IPS-NIHi11 (cell line): ENCODE measurements around the gene PPP1R37.

Experiments
- DNase-seq: peaks from one replicate; pipeline ENCODE4 v3.0.0; 2012; ENCODE audit warnings: mixed read lengths, low spot score

PPP1R37 gene

DNA sequence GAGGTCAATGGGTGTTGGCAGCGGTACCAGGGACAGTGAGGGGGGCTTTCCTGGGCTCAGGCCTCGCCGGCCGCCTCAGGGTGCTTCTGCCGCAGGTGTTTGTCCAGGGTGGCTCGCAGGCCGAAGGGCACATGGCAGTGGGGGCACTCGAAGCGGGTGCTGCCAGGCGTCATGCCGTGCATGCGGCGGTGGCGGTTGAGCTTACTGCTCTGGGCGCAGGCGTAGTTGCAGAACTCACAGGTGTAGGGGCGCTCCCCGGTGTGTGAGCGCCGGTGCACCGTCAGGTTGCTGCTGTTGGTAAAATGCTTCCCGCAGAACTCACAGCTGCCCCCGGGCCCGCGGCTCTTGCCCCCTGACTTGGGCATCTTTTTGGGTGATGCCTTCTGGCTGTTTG is 21.4 kb upstream of the PPP1R37 start:
- no peak for DNase-seq

DNA sequence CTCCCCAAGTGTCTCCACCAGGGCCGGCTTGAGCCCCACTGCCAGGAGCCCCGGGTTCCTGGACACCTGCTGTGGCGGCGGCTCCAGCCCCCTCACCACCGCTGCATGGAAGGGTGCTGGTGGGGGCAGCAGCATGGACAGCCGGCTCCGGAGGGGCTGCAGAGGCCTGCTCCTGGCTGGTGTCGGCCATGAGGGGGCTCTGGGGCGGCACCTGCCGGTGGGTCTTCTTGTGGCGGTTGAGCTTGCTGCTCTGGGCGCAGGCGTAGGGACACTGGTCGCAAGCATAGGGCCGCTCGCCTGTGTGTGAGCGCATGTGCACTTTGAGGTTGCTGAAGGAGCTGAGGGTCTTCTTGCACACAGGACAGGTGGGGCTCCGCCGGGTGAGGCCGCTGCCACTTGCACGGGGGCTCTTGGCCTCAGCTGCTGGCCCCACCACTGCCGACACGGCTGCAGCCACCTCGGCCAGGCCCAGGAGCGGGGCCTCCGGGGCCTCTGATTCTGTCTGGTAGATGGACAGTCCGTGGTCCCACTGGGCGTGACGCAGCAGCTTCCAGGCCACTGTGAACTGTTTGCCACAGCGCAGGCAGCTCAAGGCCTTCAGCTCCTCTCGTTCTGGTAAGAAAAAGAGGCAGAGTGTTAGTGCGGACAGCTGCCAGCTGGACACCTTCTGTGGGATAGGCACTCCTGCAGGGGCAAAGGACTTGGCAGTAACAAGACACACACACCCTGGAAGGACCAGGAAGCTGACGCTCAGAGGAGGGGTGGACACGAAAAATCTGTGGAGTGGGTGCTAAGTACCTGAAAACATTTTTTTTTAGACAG is 20.8 kb upstream of the PPP1R37 start:
- DNase-seq, result peak; percentile 40

DNA sequence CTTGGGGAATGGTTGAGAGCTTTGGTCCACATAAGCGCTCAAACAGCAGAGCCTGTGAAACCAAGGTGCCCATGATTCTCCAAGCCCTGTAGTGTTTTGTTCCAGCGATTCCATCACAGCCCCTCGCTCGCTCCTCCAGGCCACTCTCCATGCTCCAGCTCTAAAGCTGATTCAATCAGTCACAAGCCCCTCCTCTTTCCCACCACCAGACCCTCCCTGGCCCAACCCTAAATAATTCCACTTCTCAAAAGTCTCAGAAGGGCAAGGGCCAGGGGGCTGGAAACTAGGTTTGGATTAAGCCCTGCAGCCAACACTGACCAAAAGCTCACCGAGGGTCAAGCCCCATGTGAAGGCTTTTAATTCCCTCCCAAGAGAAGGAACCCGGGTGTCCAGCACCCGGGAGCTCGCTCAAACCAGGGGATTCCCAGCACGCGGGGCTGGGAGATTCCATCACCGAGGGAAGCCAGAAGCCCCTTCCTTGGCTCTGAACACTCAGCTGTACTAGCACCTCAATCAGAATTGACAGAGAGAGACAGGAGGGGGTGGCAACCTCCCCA is 18.2 kb upstream of the PPP1R37 start:
- DNase-seq, result peak; percentile 44

DNA sequence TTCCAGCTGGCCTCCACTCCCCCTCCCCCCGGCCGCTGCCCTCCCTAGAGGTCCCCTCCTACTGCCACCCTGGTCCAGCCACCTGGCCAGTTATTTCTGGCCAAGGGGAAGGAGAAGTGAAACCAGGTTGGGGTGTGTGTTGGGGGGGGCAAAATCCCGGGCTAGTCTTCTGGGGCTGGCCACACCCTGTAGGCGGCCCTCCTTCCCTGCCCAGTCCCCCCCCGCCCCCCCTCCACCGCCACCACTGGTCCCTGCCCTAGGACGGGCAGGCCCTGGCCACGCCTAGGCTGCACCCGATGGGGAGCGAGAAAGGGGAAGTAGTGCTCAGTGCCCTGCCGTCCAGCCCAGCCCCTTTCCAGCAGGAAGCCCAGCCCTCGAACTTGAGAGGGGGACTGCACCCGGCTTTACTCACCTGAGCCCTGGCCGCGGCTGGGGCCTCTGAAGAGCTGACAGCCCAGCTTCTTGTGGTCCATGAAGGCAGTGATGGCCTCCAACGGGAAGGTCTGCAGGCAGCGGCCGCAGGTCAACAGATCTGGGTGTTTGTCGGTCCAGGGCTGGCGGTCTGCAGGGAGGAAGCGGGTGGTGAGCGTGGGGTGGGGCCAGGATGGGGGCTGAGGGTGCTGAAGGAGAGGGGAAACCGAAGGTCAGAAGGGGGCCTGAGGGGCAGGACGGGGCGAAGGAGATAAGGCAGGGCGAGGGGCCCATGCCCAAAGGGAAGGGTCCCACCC is 17.5 kb upstream of the PPP1R37 start:
- DNase-seq, result peak; percentile 81

DNA sequence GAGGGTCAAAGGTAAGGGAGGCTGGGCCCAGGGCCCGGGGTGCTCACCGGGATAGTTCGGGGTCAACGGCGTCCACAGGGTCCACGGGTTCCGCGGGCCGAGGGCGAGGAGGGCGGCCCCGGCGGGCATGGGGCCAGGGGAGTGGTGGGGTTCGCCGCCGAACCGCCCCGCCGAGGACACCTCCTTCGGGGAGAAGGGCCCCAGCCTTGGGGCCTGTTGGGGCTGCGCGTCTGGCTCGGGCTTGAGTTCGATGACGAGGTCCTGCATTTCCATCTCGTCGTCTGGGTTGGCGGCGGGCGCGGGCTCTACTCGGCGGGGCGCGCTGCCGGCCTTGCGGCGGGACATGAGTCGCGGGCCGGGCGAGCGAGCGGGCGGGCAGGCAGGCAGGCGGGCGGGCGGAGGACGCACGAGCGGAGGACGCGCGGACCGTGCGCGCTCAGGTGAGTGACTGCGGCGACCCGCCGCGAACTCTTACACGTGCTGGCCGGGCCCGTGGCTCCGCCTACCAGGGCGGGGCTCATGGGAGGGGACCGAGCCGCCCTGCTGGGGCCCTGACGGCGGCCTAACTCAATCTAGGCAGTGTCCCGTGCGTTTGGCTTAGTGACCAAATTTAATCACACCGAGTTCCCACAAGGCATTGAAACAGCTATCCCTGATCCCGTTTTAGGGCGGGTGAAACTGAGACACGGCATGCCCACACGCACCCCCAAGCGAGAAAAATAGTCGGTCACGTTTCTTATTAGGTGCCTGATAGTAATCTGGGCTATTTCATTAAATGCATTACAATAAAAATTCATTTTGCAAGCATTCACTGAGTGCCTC is 16.7 kb upstream of the PPP1R37 start, which contains the start of gene ZNF296:
TSS of gene ZNF296 (minus strand) at position 450 of the 822 bp plus-strand sequence. CDS start at position 345, 105 bp downstream.
- DNase-seq, result peak; percentile 87

DNA sequence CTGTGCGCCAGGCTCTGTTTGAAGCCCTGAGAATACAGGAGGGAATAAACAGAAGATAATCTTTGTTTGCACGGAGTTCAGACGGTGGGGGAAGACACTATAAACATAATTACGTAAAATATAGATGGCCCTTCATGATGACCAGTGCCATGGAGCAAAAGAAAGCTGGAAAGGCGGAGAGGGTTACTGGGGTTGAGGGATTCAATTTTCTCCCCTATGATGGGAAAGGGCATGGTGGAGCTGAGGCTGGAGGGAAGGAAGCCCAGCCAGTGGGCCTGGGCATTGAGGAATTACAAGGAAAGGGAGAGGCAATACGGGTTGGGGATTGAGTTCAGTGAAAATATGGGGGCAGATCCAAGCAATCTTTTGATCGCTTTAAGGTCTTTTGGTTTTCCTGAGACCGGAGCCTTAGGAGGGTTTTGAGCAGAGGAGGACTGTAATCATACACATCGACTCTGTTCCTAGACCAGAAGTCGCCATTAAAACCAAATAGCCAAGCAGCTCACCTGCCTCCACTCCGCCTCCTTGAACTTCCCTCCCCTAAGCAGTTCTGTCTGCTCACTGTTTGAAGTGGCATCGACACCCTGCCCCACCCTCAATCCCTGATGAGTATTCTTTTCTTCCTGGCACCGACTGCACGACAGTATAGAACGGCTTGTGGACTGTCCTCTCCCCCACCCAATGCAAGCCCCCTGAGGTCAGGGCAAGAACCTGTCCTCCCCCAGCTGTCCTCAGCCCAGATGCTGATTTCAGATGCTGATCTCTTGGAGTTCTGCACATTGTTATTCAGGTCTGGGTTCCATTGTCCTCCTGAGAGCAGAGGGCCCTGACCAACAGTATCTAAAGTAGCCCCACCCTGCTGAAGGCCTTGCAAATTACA is 15.9 kb upstream of the PPP1R37 start:
- DNase-seq, result no peak

DNA sequence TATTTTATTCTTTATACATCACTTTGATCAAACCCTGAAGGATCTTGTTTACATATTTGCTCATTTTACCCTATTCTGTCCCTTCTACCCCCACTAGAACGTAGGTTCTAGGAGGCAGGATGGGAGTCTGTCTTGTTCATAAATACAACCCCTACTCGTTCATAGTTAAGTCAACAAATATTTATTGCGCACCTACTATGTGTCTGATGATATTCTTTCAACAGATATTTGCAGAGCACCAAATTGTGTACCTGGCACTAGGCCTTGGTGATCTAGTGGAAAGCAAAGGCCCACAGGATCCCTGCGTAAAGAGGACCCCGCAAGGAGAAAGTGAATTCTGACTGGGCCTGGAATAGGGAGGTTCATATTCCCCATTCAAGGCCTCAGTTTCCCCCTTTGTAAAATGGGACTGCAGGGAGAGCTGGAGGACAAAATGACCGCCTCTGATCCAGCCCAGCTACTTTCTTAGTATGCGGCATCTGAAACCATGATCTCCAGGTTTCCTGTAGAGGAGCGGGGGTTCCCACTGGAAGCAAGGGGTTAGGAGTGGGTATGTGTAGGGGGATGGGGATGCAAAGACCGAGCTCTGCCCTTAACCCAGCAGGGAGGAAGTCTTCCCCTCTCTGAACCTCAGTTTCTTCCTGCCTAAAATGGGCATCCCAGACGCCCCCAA is 14.5 kb upstream of the PPP1R37 start:
- no peak for DNase-seq

DNA sequence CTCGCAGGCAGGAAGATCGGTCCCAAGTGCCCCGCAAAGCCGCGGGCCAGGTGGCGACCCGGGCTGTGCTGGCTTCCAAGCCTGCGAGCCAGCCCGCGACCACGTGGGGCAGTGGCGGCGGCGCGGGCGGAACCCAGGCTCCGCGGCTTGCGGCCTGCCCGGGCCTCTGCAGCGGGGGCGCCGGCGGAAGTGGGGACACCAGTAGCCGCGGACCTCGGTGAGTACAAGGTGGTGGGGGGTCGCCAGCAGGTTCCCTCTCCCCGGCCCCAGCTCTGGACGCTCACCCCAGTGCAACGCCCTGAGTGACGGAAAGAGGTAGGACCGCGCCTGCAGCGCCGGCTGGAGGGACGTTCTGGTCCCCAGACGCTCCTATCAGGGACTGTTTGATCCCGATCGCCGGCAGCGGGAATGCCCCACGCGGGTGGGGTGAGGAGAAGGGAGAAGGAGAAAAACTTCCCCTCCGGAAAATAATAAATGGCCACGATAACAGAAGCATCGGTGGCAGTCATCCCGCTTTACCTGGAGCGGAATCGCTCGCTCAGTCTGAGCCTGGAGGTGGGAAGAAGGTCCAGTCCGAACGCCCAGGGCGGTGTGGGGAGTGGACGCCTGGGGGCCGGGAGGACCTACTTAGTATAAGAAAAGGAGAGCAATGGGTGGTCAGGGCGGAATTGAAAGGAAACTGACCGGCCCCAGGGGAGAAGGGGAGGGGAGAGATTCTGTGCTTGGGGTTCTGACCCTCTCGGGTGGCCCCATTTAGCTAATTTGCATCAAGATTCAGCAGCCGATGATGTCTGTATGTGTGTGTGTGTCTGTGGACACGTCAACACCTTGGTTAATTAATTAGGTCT is 13.7 kb upstream of the PPP1R37 start, which contains the start of gene GEMIN7:
TSS of gene GEMIN7 (plus strand) at position 198 of the 848 bp plus-strand sequence. CDS start 10,855 bp downstream, outside the sequence.
- DNase-seq, result peak; percentile 83

DNA sequence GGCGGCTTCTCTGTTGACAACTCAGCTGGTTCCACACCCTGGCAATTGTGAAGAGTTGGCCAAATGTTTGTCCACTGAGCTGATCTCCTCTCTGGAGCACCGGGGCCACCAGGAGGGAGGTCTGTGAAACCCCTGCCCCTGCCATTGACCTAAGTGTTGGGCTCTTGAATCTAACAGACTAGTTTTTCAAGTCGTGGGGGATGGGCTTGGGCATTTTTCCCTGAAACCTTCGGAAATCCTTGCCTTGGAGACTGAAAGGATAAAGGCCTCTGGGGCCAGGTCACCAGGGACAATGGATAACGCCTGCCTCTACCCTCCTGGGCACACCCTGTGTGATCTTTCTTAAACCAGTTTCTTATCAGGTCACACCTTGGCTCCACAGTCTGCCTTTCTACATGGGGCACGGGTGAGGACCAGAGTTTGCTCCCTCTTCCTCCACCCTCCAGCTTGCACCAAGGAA is 13.0 kb upstream of the PPP1R37 start:
- DNase-seq, result no peak

DNA sequence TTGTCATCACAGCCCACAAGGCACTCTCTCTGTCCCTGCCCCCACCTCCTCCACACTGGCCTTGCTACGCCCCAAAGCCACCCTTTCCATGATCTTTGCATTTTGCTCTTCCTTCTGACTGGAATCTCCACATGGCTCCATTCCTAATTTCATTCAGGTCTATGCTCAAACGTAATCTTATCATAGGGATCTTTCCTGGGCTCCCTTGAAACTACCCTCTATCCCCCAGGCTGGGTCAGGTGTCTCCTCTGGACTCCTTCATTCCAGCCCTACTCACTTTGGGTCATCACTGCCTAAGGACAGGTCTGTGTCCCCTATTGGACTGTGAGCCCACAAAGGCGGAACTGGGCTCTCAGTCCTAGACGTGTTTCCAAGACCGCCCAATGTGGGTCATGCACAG is 10.8 kb upstream of the PPP1R37 start:
- no peak for DNase-seq

DNA sequence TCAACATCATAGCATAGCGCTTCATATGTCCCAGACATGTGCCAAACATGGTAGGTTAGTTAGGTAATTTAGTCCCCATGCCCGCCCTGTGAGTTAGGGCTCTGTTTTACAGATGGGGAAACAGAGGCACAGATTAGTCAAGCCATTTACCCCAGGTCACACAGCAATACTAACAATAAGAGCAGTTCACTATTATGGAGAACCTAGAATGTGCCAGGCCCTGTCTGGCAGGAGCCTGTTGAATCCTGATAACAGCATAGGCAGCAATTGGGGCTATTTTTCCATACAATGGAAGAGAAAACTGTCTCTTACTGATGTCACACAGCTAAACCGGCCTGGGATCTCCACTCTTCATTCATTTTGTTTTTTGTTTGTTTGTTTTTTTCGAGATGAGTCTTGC is 6.5 kb upstream of the PPP1R37 start:
- DNase-seq, result no peak

DNA sequence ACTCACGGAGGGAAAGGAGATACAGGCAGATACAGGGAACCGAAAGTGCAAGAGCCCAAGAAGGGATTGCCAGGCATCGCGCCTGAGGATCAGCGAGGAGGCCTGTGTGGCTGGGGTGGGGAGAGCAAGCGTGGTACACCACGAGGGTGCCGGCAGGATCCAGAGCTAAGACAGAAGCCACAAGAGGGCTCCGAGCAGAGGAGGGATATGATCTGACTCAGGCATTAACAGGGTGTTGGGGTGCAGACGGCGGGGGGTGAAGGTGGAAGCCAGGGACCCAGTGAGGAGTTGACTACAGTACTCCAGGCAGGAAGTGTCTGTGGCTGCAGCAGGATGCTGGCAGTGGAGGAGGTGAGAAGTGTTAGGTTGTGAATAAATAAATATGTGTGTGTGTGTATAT is 5.4 kb upstream of the PPP1R37 start:
- DNase-seq, result no peak

DNA sequence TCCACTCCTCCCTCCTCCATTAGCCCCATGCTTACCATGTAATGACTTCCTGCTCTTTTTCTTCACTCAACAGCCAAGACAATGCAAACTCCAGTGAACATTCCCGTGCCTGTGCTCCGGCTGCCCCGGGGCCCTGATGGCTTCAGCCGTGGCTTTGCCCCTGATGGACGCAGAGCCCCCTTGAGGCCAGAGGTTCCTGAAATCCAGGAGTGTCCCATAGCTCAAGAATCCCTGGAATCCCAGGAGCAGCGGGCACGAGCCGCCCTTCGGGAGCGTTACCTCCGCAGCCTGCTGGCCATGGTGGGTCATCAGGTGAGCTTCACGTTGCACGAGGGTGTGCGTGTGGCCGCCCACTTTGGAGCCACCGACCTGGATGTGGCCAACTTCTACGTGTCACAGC is 2.9 kb upstream of the PPP1R37 start:
- no peak for DNase-seq

DNA sequence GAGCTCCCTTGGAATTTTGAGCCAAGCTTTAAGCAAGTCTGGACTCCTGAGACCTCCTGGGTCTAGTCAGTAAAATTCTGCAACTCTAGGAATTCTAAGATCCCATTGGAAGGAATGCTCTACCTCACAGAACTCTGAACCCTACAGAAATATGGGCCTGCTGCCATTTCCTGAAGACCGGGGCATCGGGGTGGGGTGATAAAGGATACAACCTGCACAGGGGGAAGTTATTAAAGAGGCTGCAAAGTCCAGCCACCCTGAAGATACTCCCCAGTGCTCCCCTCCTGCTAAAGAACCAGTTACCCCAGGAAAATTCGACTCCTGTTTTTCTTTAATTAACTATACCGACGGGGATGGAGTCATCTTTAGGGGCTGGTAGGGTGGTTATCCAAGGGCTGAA is 2.4 kb upstream of the PPP1R37 start:
- DNase-seq, result no peak

DNA sequence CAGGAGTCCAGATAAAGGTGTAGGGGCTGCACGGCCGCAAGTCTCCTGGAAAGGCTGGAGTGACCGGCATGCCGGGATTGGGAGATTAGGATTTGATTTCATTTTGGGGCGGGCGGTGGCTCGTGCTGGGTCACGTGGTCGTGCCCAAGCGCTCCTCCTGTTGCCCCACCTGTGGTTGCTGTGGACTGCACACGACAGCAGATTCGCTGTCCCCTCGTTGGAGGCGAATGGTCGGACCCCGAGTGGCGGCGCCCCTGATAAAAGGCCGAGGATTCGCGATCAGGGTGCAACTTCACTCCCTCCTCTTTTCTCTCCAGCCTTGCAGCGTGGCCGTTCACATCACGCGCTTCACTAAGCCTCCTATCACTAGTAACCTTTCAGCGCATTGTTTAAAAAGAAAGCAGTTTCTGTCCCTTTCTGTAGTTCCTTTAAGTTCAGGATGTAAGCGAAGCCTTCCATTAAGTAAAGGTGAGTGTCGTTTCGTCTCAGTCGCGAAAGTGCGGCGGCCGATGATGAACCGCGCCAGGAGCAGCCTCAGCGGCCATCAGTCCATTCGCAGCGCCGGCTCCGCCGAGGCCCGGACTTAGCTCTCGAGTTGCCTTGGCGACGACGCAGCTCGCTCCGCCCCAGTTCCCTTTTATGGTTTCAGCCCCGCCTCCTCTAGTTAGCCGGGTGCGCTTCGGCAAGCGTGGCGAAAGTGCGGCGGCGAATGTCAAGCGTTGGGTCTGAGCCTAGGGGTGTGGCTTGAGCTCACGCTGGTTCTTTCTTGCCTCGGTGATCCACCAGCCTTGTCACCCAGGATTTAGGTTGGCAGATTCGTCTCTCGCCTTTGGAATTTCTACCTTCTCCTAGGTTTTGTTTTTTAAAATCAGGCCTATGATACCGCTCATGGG is 1.7 kb upstream of the PPP1R37 start:
- DNase-seq, result peak; percentile 95

DNA sequence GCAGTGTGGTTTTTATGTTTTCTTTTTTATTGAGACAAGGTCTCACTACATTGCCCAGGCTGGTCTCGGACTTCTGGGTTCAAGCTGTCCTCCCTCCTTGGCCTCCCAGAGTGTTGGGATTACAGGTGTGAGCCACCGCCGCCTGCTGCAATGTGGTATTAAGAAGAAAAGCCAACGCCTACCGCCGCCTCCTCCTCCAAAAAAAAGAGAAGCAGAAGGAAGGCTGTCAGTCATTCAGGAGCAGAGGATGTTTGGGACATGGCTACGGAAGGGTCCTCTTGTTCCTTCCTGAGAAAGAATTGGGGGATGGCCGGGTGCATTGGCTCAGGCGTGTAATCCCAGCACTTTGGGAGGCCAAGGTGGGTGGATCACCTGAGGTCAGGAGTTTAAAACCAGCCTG is 1.2 kb downstream of the PPP1R37 start:
- DNase-seq, result no peak

DNA sequence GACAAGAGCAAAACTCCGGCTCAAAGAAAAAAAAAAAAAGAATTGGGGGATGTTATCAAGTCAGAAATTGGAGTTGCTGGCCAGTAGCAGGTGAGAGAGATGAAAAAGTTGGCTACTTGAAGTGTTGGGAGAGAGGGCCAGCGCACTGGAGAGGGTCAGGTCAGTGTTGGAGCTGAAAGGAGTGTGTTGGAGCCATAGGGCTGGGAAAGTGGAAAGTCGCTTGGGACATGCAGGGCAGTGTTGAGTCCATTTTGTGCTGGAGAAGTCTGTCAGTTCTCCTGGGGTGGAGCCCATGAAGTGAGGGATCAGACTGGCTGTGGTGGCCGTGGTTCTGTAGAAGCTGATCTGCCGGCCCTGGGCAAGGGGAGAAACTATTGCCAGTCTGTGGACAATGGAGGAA is 1.7 kb downstream of the PPP1R37 start:
- no peak for DNase-seq
